OCI-LY7 (cell line): ENCODE results near the gene ANKRD63. TPM values are rescaled to one million over a fixed set of nuclear protein-coding genes. Genes with fewer than 3 reads are reported as not detected.

Experiments
- BruUV-seq: library from RNA; stranded (reverse); fragments of 400-500 nt; replicated peaks from 2 replicates; lab custom pipeline; 2021; lab: Mats Ljungman, UMichigan
- CTCF ChIA-PET: fragments of 300-600 bp; sonication (Branson Sonifier 250); formaldehyde crosslinking; loops from one replicate; lab custom pipeline; 2022; ENCODE audit warnings: antibody characterized with exemption; ENCODE audit not compliant: unreplicated experiment; lab: Charles Lee
- POLR2A ChIA-PET: fragments of 300-600 bp; sonication (Branson Sonifier 250); formaldehyde crosslinking; loops from one replicate; lab custom pipeline; 2022; ENCODE audit warnings: antibody characterized with exemption; lab: Charles Lee
- DNase-seq: peaks from one replicate; pipeline ENCODE4 v3.0.0-alpha.2; 2015; ENCODE audit warnings: low spot score
- H2AFZ ChIP-seq: fragments of 200-600 bp; sonication (generic), shearing (Covaris generic); 2 replicates; pipeline ENCODE4 v1.6.1; 2014; ENCODE audit warnings: mild to moderate bottlenecking, antibody characterized with exemption, low read length, moderate library complexity
- H3K27ac ChIP-seq: fragments of 200-600 bp; sonication (generic); 2 replicates; pipeline ENCODE4 v1.5.1; 2014; ENCODE audit warnings: mixed run types, low read depth, mild to moderate bottlenecking, moderate library complexity, low read length, inconsistent platforms; ENCODE audit not compliant: poor library complexity, severe bottlenecking
- H3K36me3 ChIP-seq: fragments of 200-600 bp; sonication (generic); 2 replicates; pipeline ENCODE4 v1.6.1; 2014; ENCODE audit warnings: mild to moderate bottlenecking, antibody characterized with exemption, low read length, moderate library complexity, mixed read lengths; ENCODE audit not compliant: insufficient read depth
- H3K4me1 ChIP-seq: fragments of 200-600 bp; sonication (generic); 2 replicates; pipeline ENCODE4 v1.5.1; 2014; ENCODE audit warnings: mild to moderate bottlenecking, low read length; ENCODE audit not compliant: insufficient read depth, poor library complexity, severe bottlenecking
- H3K4me2 ChIP-seq: fragments of 200-600 bp; sonication (generic); 2 replicates; pipeline ENCODE4 v1.6.1; 2014; ENCODE audit warnings: mild to moderate bottlenecking, low read length
- H3K4me3 ChIP-seq: fragments of 200-600 bp; sonication (generic); 2 replicates; pipeline ENCODE4 v1.5.1; 2014; ENCODE audit warnings: mild to moderate bottlenecking, low read depth, low read length; ENCODE audit not compliant: poor library complexity, severe bottlenecking
- H3K79me2 ChIP-seq: fragments of 200-600 bp; sonication (generic); 2 replicates; pipeline ENCODE4 v1.6.1; 2016; ENCODE audit warnings: low read depth, mild to moderate bottlenecking, low read length, moderate library complexity, mixed read lengths; ENCODE audit not compliant: insufficient read depth
- H3K9me2 ChIP-seq: fragments of 200-600 bp; sonication (generic); 2 replicates; pipeline ENCODE4 v1.6.1; 2016; ENCODE audit warnings: mild to moderate bottlenecking, low read length, mixed read lengths; ENCODE audit not compliant: insufficient read depth
- H3K9me3 ChIP-seq: fragments of 200-600 bp; sonication (generic); 2 replicates; pipeline ENCODE4 v1.6.1; 2014; ENCODE audit warnings: mild to moderate bottlenecking, mixed run types, low read length, mixed read lengths
- H4K20me1 ChIP-seq: fragments of 200-600 bp; sonication (generic); 2 replicates; pipeline ENCODE4 v1.6.1; 2014; ENCODE audit warnings: mild to moderate bottlenecking, antibody characterized with exemption, low read length, moderate library complexity, mixed read lengths; ENCODE audit not compliant: insufficient read depth
- CTCF ChIP-seq: fragments of 200-600 bp; sonication (generic); conservative IDR thresholded peaks from 2 replicates; pipeline ENCODE4 v1.5.1; 2014; ENCODE audit warnings: mild to moderate bottlenecking, antibody characterized with exemption, low read length, moderate library complexity, mixed read lengths
- EZH2phosphoT487 ChIP-seq: fragments of 200-600 bp; sonication (generic); IDR thresholded peaks from 2 replicates; pipeline ENCODE4 v1.6.1; 2018; ENCODE audit warnings: low read depth, borderline replicate concordance, mild to moderate bottlenecking, mixed run types, antibody characterized with exemption, low read length, moderate library complexity, mixed read lengths
- intact Hi-C: fragments of 100-400 bp; cut with micrococcal nuclease; formaldehyde crosslinking; loops from one replicate; pipeline ENCODE4 v1.10.0; 2022; ENCODE audit not compliant: unreplicated experiment
- total RNA-seq, 2 experiments: library from RNA; depleted of rRNA in 1 of 2; stranded (reverse); fragments of >200 nt in 1 of 2; shearing (Covaris generic) in 1 of 2; gene quantifications; 2 replicates each; pipeline ENCODE4 v1.2.3, GENCODE V29; 2014 to 2022

Gene ANKRD63
- total RNA-seq, 2 experiments from 2014 or later, result not detected

- ChIA-PET CTCF (no interaction called here), POLR2A (no interaction called here)
- Histone ChIP-seq H3K4me3 (no peak overlapping the region), H3K79me2 (no peaks in the 10 kb centered on the region), H3K27ac (no peak overlapping the region), H3K36me3 (no peaks in the 10 kb centered on the region), H3K4me2 (no peak overlapping the region), H3K9me3 (no peaks in the 10 kb centered on the region), H2AFZ (no peak overlapping the region), H4K20me1 (no peaks in the 10 kb centered on the region), H3K9me2 (no peaks in the 10 kb centered on the region), H3K4me1 (peaks cover 7% of the 10 kb centered on the region)
- DNase-seq, result no peak
- intact Hi-C loops, result no loop called here
- BruUV-seq, result no TSS peak
- TF ChIP-seq EZH2phosphoT487 (no peak), CTCF (no peak)
These were observed 3.2 kb upstream of the ANKRD63 start for GRCh38 chr15:40286061-40286532.

- no peaks in the 10 kb centered on the region for H4K20me1 ChIP-seq
- intact Hi-C loops, result no loop called here
- H3K9me3 ChIP-seq, result no peaks in the 10 kb centered on the region
- no peak overlapping the region for H3K27ac ChIP-seq
- peaks cover 7% of the 10 kb centered on the region for H3K4me1 ChIP-seq
- BruUV-seq, result no TSS peak
- no peak overlapping the region for H3K4me2 ChIP-seq
- no peaks in the 10 kb centered on the region for H3K79me2 ChIP-seq
- DNase-seq, result no peak
- POLR2A ChIA-PET, result interaction anchor here (0.6 kb wide), 1 partner anchor 12 kb away, joined by 3 read pairs; no protein-coding TSS in a partner anchor
- H2AFZ ChIP-seq, result no peak overlapping the region
- H3K36me3 ChIP-seq, result no peaks in the 10 kb centered on the region
- no peak overlapping the region for H3K4me3 ChIP-seq
- H3K9me2 ChIP-seq, result no peaks in the 10 kb centered on the region
- CTCF ChIA-PET, result interaction anchor here (0.6 kb wide), 1 partner anchor 556 kb away, joined by 3 read pairs; no protein-coding TSS in a partner anchor
- no peak for TF ChIP-seq CTCF
- no peak for TF ChIP-seq EZH2phosphoT487
These were observed 2.7 kb upstream of the ANKRD63 start for GRCh38 chr15:40285554-40286011.

GRCh38 chr15:40285151-40285550, 2.3 kb upstream of the ANKRD63 start:
- intact Hi-C loops, result no loop called here
- H3K9me3 ChIP-seq, result no peaks in the 10 kb centered on the region
- no peak overlapping the region for H2AFZ ChIP-seq
- ChIA-PET CTCF (interaction anchor here (0.6 kb wide), 1 partner anchor 556 kb away, joined by 3 read pairs; no protein-coding TSS in a partner anchor), POLR2A (interaction anchor here (0.6 kb wide), 1 partner anchor 12 kb away, joined by 3 read pairs; no protein-coding TSS in a partner anchor)
- no peak for TF ChIP-seq EZH2phosphoT487
- no peak for TF ChIP-seq CTCF
- H3K4me2 ChIP-seq, result no peak overlapping the region
- no peaks in the 10 kb centered on the region for H3K79me2 ChIP-seq
- H3K9me2 ChIP-seq, result no peaks in the 10 kb centered on the region
- H3K4me3 ChIP-seq, result no peak overlapping the region
- H4K20me1 ChIP-seq, result no peaks in the 10 kb centered on the region
- H3K36me3 ChIP-seq, result no peaks in the 10 kb centered on the region
- DNase-seq, result no peak
- no peak overlapping the region for H3K27ac ChIP-seq
- peaks cover 4% of the 10 kb centered on the region for H3K4me1 ChIP-seq
- no TSS peak for BruUV-seq
